Gastroesophageal sphincter (tissue), 4 donors: ENCODE data around the gene CASP5. TPM values are rescaled to one million over a fixed set of nuclear protein-coding genes. Genes with fewer than 3 reads are reported as not detected.

Source experiments
- ATAC-seq: fragments of 150-250 bp; one replicate; pipeline ENCODE4 v1.9.1; 2016; ENCODE audit warnings: mild to moderate bottlenecking, moderate library complexity
- H3K27ac ChIP-seq, 4 donors: fragments of 200-600 bp; sonication (generic) in 3 of 4; 1 replicate in 3 of 4; 2 replicates in 1 of 4; pipeline ENCODE4 v1.5.1; 2016 to 2019
- H3K27me3 ChIP-seq: fragments of 200-600 bp; sonication (generic); one replicate; pipeline ENCODE4 v1.5.1; 2019
- H3K36me3 ChIP-seq, 2 donors: fragments of 200-600 bp; sonication (generic); one replicate each; pipeline ENCODE4 v1.5.1; 2019; ENCODE audit warnings: control low read depth in 1 of 2
- H3K4me1 ChIP-seq, 3 donors: fragments of 200-600 bp; sonication (generic); 1 replicate in 2 of 3; 2 replicates in 1 of 3; pipeline ENCODE4 v1.5.1; 2016 to 2019; ENCODE audit warnings: control low read depth in 2 of 3
- H3K4me3 ChIP-seq, 2 donors: fragments of 200-600 bp; sonication (generic); one replicate each; pipeline ENCODE4 v1.5.1; 2019; ENCODE audit warnings: mild to moderate bottlenecking in 1 of 2, moderate library complexity in 1 of 2
- H3K9me3 ChIP-seq, 3 donors: fragments of 200-600 bp; sonication (generic); one replicate each; pipeline ENCODE4 v1.5.1; 2017 to 2019; ENCODE audit warnings: control low read depth in 2 of 3
- EP300 ChIP-seq: sonication (generic); formaldehyde crosslinking; IDR thresholded peaks from one replicate; pipeline ENCODE4 v1.6.1; 2017; ENCODE audit warnings: antibody characterized with exemption, mild to moderate bottlenecking
- POLR2A ChIP-seq, 2 donors: fragments of 450-650 bp; IDR thresholded peaks; one replicate each; pipeline ENCODE4 v1.6.1; 2017; ENCODE audit warnings: antibody characterized with exemption in 2 of 2, mild to moderate bottlenecking in 2 of 2, moderate library complexity in 1 of 2
- POLR2AphosphoS5 ChIP-seq: sonication (generic); formaldehyde crosslinking; IDR thresholded peaks from one replicate; pipeline ENCODE4 v1.6.1; 2017; ENCODE audit warnings: antibody characterized with exemption
- WGBS, 2 donors: methylation state at CpG; one replicate each; pipeline ENCODE4 v1.1.5; 2018; ENCODE audit warnings: low coverage in 1 of 2; 5-methylcytosine and 5-hydroxymethylcytosine counted together
- total RNA-seq, 4 donors: library from RNA; depleted of rRNA; stranded (reverse); fragments of >200 nt; gene quantifications; one replicate each; pipeline ENCODE4 v1.1.0, GENCODE V29; 2016
- TF ChIP-seq, protein P1 (sequence below), 4 experiments: fragments of 200-600 bp in 2 of 4; fragments of 450-650 bp in 2 of 4; sonication (generic) in 1 of 4; IDR thresholded peaks; one replicate each; pipeline ENCODE4 v1.5.1; 2017 to 2019; ENCODE audit warnings: antibody characterized with exemption in 4 of 4, mild to moderate bottlenecking in 2 of 4, moderate library complexity in 2 of 4

CASP5 gene
- total RNA-seq, 4 donors from 2014 or later, result 0.67 TPM; not detected in 3

DNA sequence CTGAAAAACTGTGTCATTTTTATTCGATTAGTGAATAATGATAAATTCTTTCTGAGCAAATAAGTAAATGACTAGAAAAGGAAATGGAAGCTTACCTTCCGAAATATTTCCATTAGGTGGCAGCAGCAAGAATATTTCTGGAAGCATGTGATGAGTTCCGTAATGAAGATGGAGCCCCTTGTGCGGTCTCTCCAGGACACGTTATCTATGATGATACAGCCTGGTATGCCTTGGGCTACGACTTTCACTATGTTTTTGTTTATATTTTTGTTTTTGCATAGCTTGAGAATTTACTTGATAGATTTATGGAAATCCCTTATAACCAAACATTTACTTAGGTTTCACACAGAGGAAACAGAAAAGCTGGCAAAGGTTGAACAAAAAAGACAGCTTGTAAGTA, 25.7 kb downstream of the CASP5 start:
- Histone ChIP-seq H3K27ac (no peak overlapping the region), H3K27me3 (no peaks in the 10 kb centered on the region), H3K4me3 (no peak overlapping the region), H3K36me3 (no peaks in the 10 kb centered on the region), H3K9me3 (no peaks in the 10 kb centered on the region), H3K4me1 (no peaks in the 10 kb centered on the region)
- no peak for ATAC-seq
- TF ChIP-seq POLR2A (IDR thresholded peaks at IDR 0.05) (no peak), POLR2AphosphoS5 (no peak), EP300 (no peak)
- TF ChIP-seq, protein P1, sequence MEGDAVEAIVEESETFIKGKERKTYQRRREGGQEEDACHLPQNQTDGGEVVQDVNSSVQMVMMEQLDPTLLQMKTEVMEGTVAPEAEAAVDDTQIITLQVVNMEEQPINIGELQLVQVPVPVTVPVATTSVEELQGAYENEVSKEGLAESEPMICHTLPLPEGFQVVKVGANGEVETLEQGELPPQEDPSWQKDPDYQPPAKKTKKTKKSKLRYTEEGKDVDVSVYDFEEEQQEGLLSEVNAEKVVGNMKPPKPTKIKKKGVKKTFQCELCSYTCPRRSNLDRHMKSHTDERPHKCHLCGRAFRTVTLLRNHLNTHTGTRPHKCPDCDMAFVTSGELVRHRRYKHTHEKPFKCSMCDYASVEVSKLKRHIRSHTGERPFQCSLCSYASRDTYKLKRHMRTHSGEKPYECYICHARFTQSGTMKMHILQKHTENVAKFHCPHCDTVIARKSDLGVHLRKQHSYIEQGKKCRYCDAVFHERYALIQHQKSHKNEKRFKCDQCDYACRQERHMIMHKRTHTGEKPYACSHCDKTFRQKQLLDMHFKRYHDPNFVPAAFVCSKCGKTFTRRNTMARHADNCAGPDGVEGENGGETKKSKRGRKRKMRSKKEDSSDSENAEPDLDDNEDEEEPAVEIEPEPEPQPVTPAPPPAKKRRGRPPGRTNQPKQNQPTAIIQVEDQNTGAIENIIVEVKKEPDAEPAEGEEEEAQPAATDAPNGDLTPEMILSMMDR (IDR thresholded peaks at IDR 0.05), result no peak
- WGBS, 2 donors, result 76 to 77% methylated on average over 6 of the region's 6 CpGs

DNA sequence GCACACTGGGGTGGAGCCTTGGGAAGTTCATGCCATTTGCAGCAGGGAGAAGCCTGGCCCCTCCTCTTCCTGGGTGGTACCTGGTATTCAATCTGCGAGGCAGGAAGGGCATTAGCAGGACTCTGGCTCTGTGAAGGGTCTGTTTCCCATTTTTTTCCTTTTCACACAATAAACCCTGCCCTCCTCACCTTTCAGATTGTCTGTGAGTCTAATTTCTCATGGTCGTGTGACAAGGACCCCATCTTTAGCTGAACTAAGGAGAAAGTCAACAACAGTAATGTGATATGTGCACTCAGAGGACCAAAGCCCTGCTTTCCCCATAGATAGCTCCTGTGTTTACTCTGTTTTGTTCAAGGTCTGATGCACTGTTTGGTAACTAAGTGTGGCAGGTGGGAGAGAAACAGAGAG, 28.0 kb downstream of the CASP5 start:
- H3K36me3 ChIP-seq, result no peaks in the 10 kb centered on the region
- no peak overlapping the region for H3K4me3 ChIP-seq
- no peak for ATAC-seq
- no peaks in the 10 kb centered on the region for H3K27me3 ChIP-seq
- H3K27ac ChIP-seq, result no peak overlapping the region
- H3K9me3 ChIP-seq, result no peaks in the 10 kb centered on the region
- whole genome bisulfite sequencing, 2 donors, result 80% methylated on average over 1 of the region's 2 CpGs; no CpG with 5 or more reads in 1 of the 2 donors
- no peaks in the 10 kb centered on the region for H3K4me1 ChIP-seq
- TF ChIP-seq POLR2A (IDR thresholded peaks at IDR 0.05), result no peak
- no peak for TF ChIP-seq POLR2AphosphoS5
- TF ChIP-seq, protein P1 (IDR thresholded peaks at IDR 0.05), result no peak
- no peak for TF ChIP-seq EP300

DNA sequence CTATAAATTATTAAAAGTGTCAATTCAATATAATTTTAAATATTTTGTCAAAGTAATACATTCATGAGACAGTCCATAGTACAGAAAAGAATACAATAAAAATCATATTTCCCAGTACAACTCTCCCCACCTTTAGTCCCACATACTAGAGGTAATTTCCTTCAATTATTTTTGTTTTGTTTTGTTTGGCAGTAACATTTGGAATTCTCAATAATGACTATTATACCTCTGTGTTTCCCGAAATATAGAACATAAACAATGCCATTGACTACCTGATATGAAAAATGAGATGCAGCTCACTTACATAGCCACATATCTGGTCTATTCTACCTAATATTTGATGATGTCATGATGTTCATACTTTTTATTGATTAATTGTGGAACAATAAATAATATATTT, 30.2 kb downstream of the CASP5 start:
- Histone ChIP-seq H3K27me3 (no peaks in the 10 kb centered on the region), H3K4me3 (no peak overlapping the region), H3K36me3 (no peaks in the 10 kb centered on the region), H3K4me1 (no peaks in the 10 kb centered on the region), H3K9me3 (peaks cover 0 to 8% (median 0%) of the 10 kb centered on the region in 3 donors), H3K27ac (no peak overlapping the region)
- TF ChIP-seq EP300, result no peak
- no peak for ATAC-seq
- 65% methylated on average over 1 of the region's 1 CpG; no CpG with 5 or more reads in 1 of the 2 donors for WGBS, 2 donors

DNA sequence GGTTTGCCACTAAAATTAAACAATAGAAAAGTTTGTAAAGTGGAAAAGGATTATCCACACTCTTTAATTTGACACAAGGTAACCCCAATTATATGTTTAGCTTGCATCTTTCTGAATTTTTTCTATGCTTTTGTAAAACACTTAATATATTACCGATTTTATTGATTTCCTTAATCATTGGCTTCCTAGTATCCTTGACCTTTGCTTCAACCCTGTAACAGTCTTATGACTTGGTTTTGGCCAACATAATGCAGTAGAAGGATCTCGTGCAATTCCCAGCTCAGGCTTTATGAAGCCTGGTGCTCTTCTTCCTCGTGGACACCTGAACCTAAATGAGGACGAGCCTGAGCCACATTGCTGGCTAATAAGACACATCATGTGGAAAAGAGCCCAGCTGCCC, 31.0 kb downstream of the CASP5 start:
- no peaks in the 10 kb centered on the region for H3K27me3 ChIP-seq
- TF ChIP-seq POLR2A (IDR thresholded peaks at IDR 0.05) (no peak), EP300 (no peak), POLR2AphosphoS5 (no peak)
- TF ChIP-seq, protein P1 (IDR thresholded peaks at IDR 0.05), result no peak
- no peak for ATAC-seq
- H3K9me3 ChIP-seq, result peaks cover 0 to 8% (median 0%) of the 10 kb centered on the region in 3 donors
- H3K36me3 ChIP-seq, result no peaks in the 10 kb centered on the region
- WGBS, 2 donors, result 84 to 97% methylated on average over 3 to 4 of the region's 4 CpGs
- no peak overlapping the region for H3K4me3 ChIP-seq
- H3K4me1 ChIP-seq, result no peaks in the 10 kb centered on the region
- no peak overlapping the region for H3K27ac ChIP-seq

DNA sequence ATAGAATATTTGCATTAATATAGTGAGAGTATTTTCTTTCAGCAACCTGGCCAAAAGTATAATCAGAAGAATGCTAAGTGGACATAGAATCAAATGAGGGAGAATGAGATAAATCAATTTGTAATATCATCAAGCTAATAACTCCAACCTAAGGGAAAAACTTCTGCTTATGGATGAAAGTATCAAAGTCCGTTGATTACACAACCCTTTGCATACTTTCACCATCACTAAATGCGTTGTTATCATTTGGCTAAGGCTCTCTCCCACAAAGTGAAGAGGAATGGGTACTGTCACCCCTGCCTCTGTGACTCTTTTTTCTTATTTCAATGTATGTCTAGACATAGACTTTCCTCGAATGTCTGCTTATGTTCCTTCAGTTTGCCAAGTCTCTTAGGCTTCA, 38.2 kb downstream of the CASP5 start:
- no peak for ATAC-seq

More for the DNA sequence above, 38.2 kb downstream of the CASP5 start:
- Histone ChIP-seq H3K27me3 (no peaks in the 10 kb centered on the region), H3K9me3 (peaks cover 0 to 8% (median 0%) of the 10 kb centered on the region in 3 donors), H3K27ac (no peak overlapping the region), H3K36me3 (no peaks in the 10 kb centered on the region), H3K4me3 (no peak overlapping the region), H3K4me1 (no peaks in the 10 kb centered on the region)
- TF ChIP-seq POLR2A (IDR thresholded peaks at IDR 0.05), result no peak
- TF ChIP-seq EP300, result no peak
- TF ChIP-seq POLR2AphosphoS5, result no peak
- TF ChIP-seq, protein P1 (IDR thresholded peaks at IDR 0.05), result no peak
- WGBS, 2 donors, result 78 to 92% methylated on average over 3 of the region's 3 CpGs
